AG09309 (cell line): ENCODE results near the gene CLSTN1.
"Not testable (repeated sequence)": the region's sequence is repeated elsewhere in the genome, so short reads cannot be mapped to it uniquely, and the experiment has no call there.

Experiments used
- DNase-seq: peaks from one replicate; pipeline ENCODE4 v3.0.0-alpha.2; 2010; ENCODE audit warnings: low read depth
- H3K4me3 ChIP-seq: 2 replicates; pipeline ENCODE4 v1.5.1; 2011; ENCODE audit warnings: mild to moderate bottlenecking, low read depth, low read length, moderate library complexity; ENCODE audit not compliant: control insufficient read depth
- CTCF ChIP-seq: IDR thresholded peaks from 2 replicates; pipeline ENCODE4 v1.5.1; 2011; ENCODE audit warnings: mild to moderate bottlenecking, low read depth, low read length, inconsistent platforms; ENCODE audit not compliant: insufficient read depth, control insufficient read depth; ENCODE audit errors: missing control alignments

Gene CLSTN1

DNA sequence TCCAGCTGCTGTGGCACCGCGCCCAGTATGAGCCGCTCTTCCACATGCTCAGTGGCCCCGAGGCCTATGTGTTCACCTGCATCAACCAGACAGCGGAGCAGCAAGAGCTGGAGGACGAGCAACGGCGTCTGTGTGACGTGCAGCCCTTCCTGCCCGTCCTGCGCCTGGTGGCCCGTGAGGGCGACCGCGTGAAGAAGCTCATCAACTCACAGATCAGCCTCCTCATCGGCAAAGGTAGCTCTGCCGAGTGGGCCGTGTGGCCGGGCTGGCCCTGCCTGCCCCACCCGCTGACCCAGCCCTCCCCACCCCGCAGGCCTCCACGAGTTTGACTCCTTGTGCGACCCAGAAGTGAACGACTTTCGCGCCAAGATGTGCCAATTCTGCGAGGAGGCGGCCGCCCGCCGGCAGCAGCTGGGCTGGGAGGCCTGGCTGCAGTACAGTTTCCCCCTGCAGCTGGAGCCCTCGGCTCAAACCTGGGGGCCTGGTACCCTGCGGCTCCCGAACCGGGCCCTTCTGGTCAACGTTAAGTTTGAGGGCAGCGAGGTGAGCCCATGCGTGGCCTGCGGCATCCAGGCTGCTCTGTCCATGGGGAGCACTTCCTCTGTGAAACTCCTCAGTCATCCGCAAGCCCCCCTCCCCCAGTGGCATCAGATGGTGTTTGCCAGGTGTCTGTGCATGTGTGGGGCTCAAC lies 108.1 kb downstream of the CLSTN1 start:
- no peak overlapping the region for H3K4me3 ChIP-seq
- no peak for DNase-seq
- TF ChIP-seq CTCF = no peak

DNA sequence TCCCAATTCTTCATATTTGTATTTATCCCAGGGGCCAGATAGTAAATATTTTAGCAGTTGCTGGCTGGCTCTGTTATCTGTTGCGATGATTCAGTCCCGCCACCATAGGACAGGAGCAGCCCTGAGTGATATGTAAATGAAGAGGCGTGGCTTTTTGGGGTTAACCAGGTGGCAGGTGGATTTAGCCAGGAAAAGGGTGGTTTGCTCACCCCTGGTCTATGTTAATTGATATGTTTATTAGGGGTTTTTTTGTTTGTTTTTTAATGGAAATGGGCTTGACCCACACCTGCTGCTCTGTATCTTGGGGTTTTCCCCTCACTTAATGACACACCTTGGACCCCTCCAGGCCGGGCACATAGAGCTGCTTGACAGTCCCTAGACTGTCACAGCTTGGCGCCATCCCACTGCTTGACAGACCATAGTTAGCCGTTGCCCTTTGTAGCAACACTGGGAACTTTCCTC lies 109.5 kb downstream of the CLSTN1 start:
- no peak for DNase-seq
- H3K4me3 ChIP-seq = no peak overlapping the region
- no peak for TF ChIP-seq CTCF

- DNase-seq, H3K4me3 ChIP-seq: not testable (repeated sequence)
Measured at GRCh38 chr1:9712767-9713166, 111.0 kb downstream of the CLSTN1 start.

DNA sequence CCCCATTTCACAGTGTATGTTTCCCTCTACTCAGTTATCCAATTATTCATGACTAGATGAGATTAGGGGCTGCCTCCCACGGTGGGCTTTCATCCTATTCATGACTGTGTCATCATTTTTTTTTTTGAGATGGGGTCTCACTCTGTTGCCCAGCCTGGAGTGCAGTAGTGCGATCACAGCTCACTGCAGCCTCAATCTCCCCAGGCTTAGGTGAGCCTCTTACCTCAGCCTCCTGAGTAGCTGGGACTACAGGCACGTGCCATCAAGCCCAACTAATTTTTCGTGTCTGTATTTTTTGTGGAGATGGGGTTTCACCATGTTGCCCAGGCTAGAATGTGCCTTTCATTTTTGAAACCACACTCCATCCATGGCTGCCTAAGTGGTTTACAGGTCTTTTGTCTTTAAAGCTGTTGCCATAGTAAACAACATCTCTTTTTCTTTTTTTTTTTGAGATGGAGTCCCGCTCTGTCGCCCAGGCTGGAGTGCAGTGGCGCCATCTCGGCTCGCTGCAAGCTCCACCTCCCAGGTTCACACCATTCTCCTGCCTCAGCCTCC lies 112.2 kb downstream of the CLSTN1 start:
- H3K4me3 ChIP-seq = no peak overlapping the region
- TF ChIP-seq CTCF = no peak
- DNase-seq = no peak

DNA sequence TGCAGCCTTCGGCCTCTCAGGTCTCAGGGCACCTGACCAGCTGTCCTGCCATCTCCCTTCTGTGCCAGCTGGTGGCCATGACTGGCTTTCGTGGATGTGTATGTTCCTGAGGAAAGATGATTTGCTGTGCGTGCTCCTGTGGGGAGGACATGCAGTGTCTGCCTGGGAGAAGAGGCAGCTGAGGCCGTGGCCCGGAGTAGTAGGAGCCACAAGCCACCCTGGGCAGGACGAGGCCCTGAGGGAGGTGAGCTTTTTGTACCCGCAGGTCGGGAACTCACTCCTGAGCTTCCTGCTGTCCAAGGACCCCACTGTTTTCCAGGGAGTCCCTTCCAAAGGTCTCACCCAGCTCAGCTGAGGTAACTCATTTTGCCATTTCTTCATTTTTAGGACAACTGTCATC lies 113.7 kb downstream of the CLSTN1 start:
- no peak for TF ChIP-seq CTCF
- H3K4me3 ChIP-seq = no peak overlapping the region
- no peak for DNase-seq

GRCh38 chr1:9706178-9706577 lies 117.6 kb downstream of the CLSTN1 start:
- TF ChIP-seq CTCF = no peak
- no peak overlapping the region for H3K4me3 ChIP-seq
- no peak for DNase-seq

- H3K4me3 ChIP-seq = no peak overlapping the region
- no peak for DNase-seq
- no peak for TF ChIP-seq CTCF
Measured at GRCh38 chr1:9705337-9706093, 118.2 kb downstream of the CLSTN1 start.
